ENCODE data around the gene PRICKLE1. TPM values are rescaled to one million over a fixed set of nuclear protein-coding genes. Genes with fewer than 3 reads are reported as not detected.

The PRICKLE1 gene
- total and polyA plus RNA-seq, 9 of the 15 experiments (the other 6 are each of a cell fraction or from before 2014, with no cell fraction given) = 0.22 to 0.85 (median 0.31) TPM

- ChIA-PET CTCF (ENCODE audit: low intra/inter-chr PET ratio) (no interaction called here), POLR2A (no interaction called here)
- in situ Hi-C loops (cut with MboI) = no loop called here
- H3K4me2 ChIP-seq (ENCODE audit: insufficient read depth, low read length) = no peak overlapping the region
- no peaks in the 10 kb centered on the region for H3K36me3 ChIP-seq (ENCODE audit: control insufficient read depth, insufficient read depth, low read length)
- FAIRE-seq = no peak
- H3K9ac ChIP-seq (ENCODE audit: insufficient read depth in 1 of 2, low read depth in 2 of 2, low read length in 2 of 2) = no peak overlapping the region
- TF ChIP-seq CEBPG (CRISPR knock-in tag; IDR thresholded peaks at IDR 0.05) (no peak), CEBPG (tag; conservative IDR thresholded peaks at IDR 0.05 in 1 of 2, IDR thresholded peaks at IDR 0.05 in 1 of 2) (no peak), HDAC6 (IDR thresholded peaks at IDR 0.05; ENCODE audit: low read depth, low read length) (no peak), XRCC3 (IDR thresholded peaks at IDR 0.05) (no peak), MCM3 (IDR thresholded peaks at IDR 0.05) (no peak), YBX1 (IDR thresholded peaks at IDR 0.05) (no peak)
- no peaks in the 10 kb centered on the region for H3K4me1 ChIP-seq (replicated peaks in 1 of 2; ENCODE audit: control insufficient read depth in 2 of 2, insufficient read depth in 2 of 2, low read length in 2 of 2)
- H2AFZ ChIP-seq (ENCODE audit: low read depth, low read length) = no peak overlapping the region
- no peaks in the 10 kb centered on the region for H3K9me1 ChIP-seq (ENCODE audit: control insufficient read depth, insufficient read depth, low read length)
- no peaks in the 10 kb centered on the region; a peak in 3 of 5 replicates for H3K27me3 ChIP-seq (ENCODE audit: control insufficient read depth in 2 of 2, insufficient read depth in 2 of 2, low read length in 2 of 2)
- intact Hi-C loops (cut with micrococcal nuclease) = no loop called here
- no peaks in the 10 kb centered on the region for H4K20me1 ChIP-seq (replicated peaks; ENCODE audit: control insufficient read depth, insufficient read depth, low read length)
- no peak for DNase-seq (ENCODE audit: extremely low read depth in 1 of 4, low spot score in 3 of 4)
- no peaks in the 10 kb centered on the region for H3K9me3 ChIP-seq (replicated peaks; ENCODE audit: control insufficient read depth, insufficient read depth, low read depth, low read length)
- no peak overlapping the region for H3K27ac ChIP-seq (ENCODE audit: extremely low read depth, low read depth, low read length)
- ATAC-seq = no peak
- 4% methylated on average over 2 of the region's 2 CpGs for WGBS (ENCODE audit: insufficient coverage, low coverage, missing lambda C conversion rate)
- BruUV-seq (replicated peaks) = no TSS peak
- H3K4me3 ChIP-seq = no peak overlapping the region
- H3K79me2 ChIP-seq (ENCODE audit: control insufficient read depth, insufficient read depth, low read length) = no peaks in the 10 kb centered on the region
These were observed 73.0 kb downstream of the PRICKLE1 start for GRCh38 chr12:42516573-42516972.

- no TSS peak for BruUV-seq (replicated peaks)
- no peaks in the 10 kb centered on the region for H4K20me1 ChIP-seq (replicated peaks; ENCODE audit: control insufficient read depth, insufficient read depth, low read length)
- no peak overlapping the region for H3K9ac ChIP-seq (ENCODE audit: insufficient read depth in 1 of 2, low read depth in 2 of 2, low read length in 2 of 2)
- no peak for DNase-seq (ENCODE audit: extremely low read depth in 1 of 4, low spot score in 3 of 4)
- ATAC-seq = no peak
- H3K9me1 ChIP-seq (ENCODE audit: control insufficient read depth, insufficient read depth, low read length) = no peaks in the 10 kb centered on the region
- FAIRE-seq = no peak
- H2AFZ ChIP-seq (ENCODE audit: low read depth, low read length) = no peak overlapping the region
- WGBS (ENCODE audit: insufficient coverage, low coverage, missing lambda C conversion rate) = 0% methylated on average over 1 of the region's 1 CpG
- in situ Hi-C loops (cut with MboI) (no loop called here), intact Hi-C loops (cut with micrococcal nuclease) (no loop called here)
- H3K4me1 ChIP-seq (replicated peaks in 1 of 2; ENCODE audit: control insufficient read depth in 2 of 2, insufficient read depth in 2 of 2, low read length in 2 of 2) = no peaks in the 10 kb centered on the region
- H3K27ac ChIP-seq (ENCODE audit: extremely low read depth, low read depth, low read length) = no peak overlapping the region
- no peaks in the 10 kb centered on the region for H3K9me3 ChIP-seq (replicated peaks; ENCODE audit: control insufficient read depth, insufficient read depth, low read depth, low read length)
- ChIA-PET POLR2A (no interaction called here), CTCF (ENCODE audit: low intra/inter-chr PET ratio) (no interaction called here)
- no peak overlapping the region for H3K4me3 ChIP-seq
- peaks cover 0 to 5% of the 10 kb centered on the region in 2 experiments; a peak in 2 of 5 replicates for H3K27me3 ChIP-seq (ENCODE audit: control insufficient read depth in 2 of 2, insufficient read depth in 2 of 2, low read length in 2 of 2)
- H3K36me3 ChIP-seq (ENCODE audit: control insufficient read depth, insufficient read depth, low read length) = no peaks in the 10 kb centered on the region
- no peak overlapping the region for H3K4me2 ChIP-seq (ENCODE audit: insufficient read depth, low read length)
- no peaks in the 10 kb centered on the region for H3K79me2 ChIP-seq (ENCODE audit: control insufficient read depth, insufficient read depth, low read length)
- no peak for TF ChIP-seq POLR3A (IDR thresholded peaks at IDR 0.05; ENCODE audit: borderline replicate concordance, extremely low read depth, insufficient read depth, insufficient read length)
- TF ChIP-seq ILF3 (IDR thresholded peaks at IDR 0.05; ENCODE audit: borderline replicate concordance) = no peak
- no peak for TF ChIP-seq ZNF780A (CRISPR knock-in tag; IDR thresholded peaks at IDR 0.05)
- TF ChIP-seq ETS1 (conservative IDR thresholded peaks at IDR 0.05; ENCODE audit: control insufficient read depth, low read depth, low read length) = no peak
- no peak for TF ChIP-seq NRF1 (conservative IDR thresholded peaks at IDR 0.05 in 1 of 2, IDR thresholded peaks at IDR 0.05 in 1 of 2)
- TF ChIP-seq ZBTB33 (CRISPR knock-in tag; IDR thresholded peaks at IDR 0.05) = no peak
These were observed 77.9 kb downstream of the PRICKLE1 start for GRCh38 chr12:42511656-42512055.
